Measurements from ENCODE around the gene PRSS12.
"Not testable (repeated sequence)": the region's sequence is repeated elsewhere in the genome, so short reads cannot be mapped to it uniquely, and the experiment has no call there.

PRSS12 gene

GRCh38 chr4:118277243-118277642 is 75.6 kb downstream of the PRSS12 start:
- no peak for ATAC-seq (replicated peaks)
- Mint-ChIP-seq H3K27ac (peak overlapping the region in 1 of 2 donors; percentile 98), H3K27me3 (no peaks in the 10 kb centered on the region), H3K4me1 (ENCODE audit: low read depth in 2 of 2) (peaks cover 19 to 27% of the 10 kb centered on the region in 2 donors), H3K4me3 (peak overlapping the region; percentile 92), H3K36me3 (ENCODE audit: insufficient read depth) (peaks cover 24% of the 10 kb centered on the region), H3K9me3 (no peaks in the 10 kb centered on the region)
- no peak for DNase-seq

GRCh38 chr4:118276580-118276979 is 76.2 kb downstream of the PRSS12 start:
- no peak overlapping the region for H3K4me3 Mint-ChIP-seq
- ATAC-seq (replicated peaks) (no peak), DNase-seq (no peak)
- peaks cover 19 to 23% of the 10 kb centered on the region in 2 donors for H3K4me1 Mint-ChIP-seq (ENCODE audit: low read depth in 2 of 2)
- no peaks in the 10 kb centered on the region for H3K9me3 Mint-ChIP-seq
- H3K27ac Mint-ChIP-seq: no peak overlapping the region
- peaks cover 19% of the 10 kb centered on the region for H3K36me3 Mint-ChIP-seq (ENCODE audit: insufficient read depth)
- H3K27me3 Mint-ChIP-seq: no peaks in the 10 kb centered on the region

GRCh38 chr4:118273642-118274041 is 79.2 kb downstream of the PRSS12 start:
- Mint-ChIP-seq H3K27me3 (no peaks in the 10 kb centered on the region), H3K4me3 (no peak overlapping the region)
- no peak for DNase-seq

GRCh38 chr4:118271788-118272187 is 81.0 kb downstream of the PRSS12 start:
- H3K4me1 Mint-ChIP-seq (ENCODE audit: low read depth in 2 of 2): no peaks in the 10 kb centered on the region
- H3K4me3 Mint-ChIP-seq: no peak overlapping the region
- no peaks in the 10 kb centered on the region for H3K9me3 Mint-ChIP-seq
- DNase-seq: no peak
- ATAC-seq (replicated peaks): no peak
- no peak overlapping the region for H3K27ac Mint-ChIP-seq
- no peaks in the 10 kb centered on the region for H3K36me3 Mint-ChIP-seq (ENCODE audit: insufficient read depth)
- no peaks in the 10 kb centered on the region for H3K27me3 Mint-ChIP-seq

More at GRCh38 chr4:118273642-118274041, 79.2 kb downstream of the PRSS12 start:
- no peak for ATAC-seq (replicated peaks)
- Mint-ChIP-seq H3K9me3 (no peaks in the 10 kb centered on the region), H3K4me1 (ENCODE audit: low read depth in 2 of 2) (peaks cover 9 to 13% of the 10 kb centered on the region in 2 donors), H3K27ac (no peak overlapping the region), H3K36me3 (ENCODE audit: insufficient read depth) (peaks cover 7% of the 10 kb centered on the region)

GRCh38 chr4:118270492-118270891 is 82.3 kb downstream of the PRSS12 start:
- Mint-ChIP-seq H3K36me3 (ENCODE audit: insufficient read depth) (no peaks in the 10 kb centered on the region), H3K27me3 (no peaks in the 10 kb centered on the region), H3K4me1 (ENCODE audit: low read depth in 2 of 2) (no peaks in the 10 kb centered on the region), H3K4me3 (no peak overlapping the region), H3K27ac (no peak overlapping the region), H3K9me3 (no peaks in the 10 kb centered on the region)
- DNase-seq (no peak), ATAC-seq (replicated peaks) (peak; percentile 50)

GRCh38 chr4:118268780-118269179 is 84.0 kb downstream of the PRSS12 start:
- Mint-ChIP-seq H3K27ac (no peak overlapping the region), H3K36me3 (ENCODE audit: insufficient read depth) (no peaks in the 10 kb centered on the region), H3K4me1 (ENCODE audit: low read depth in 2 of 2) (no peaks in the 10 kb centered on the region), H3K9me3 (no peaks in the 10 kb centered on the region), H3K27me3 (peaks cover 0 to 15% of the 10 kb centered on the region in 2 donors), H3K4me3 (no peak overlapping the region)
- no peak for ATAC-seq (replicated peaks)
- no peak for DNase-seq

- Mint-ChIP-seq H3K4me3 (peak overlapping the region in 1 of 2 donors; percentile 13), H3K27me3 (peaks cover 6 to 24% of the 10 kb centered on the region in 2 donors)
- not testable (repeated sequence) for ATAC-seq (replicated peaks); H3K36me3 Mint-ChIP-seq (ENCODE audit: insufficient read depth); H3K4me1 Mint-ChIP-seq (ENCODE audit: low read depth in 2 of 2); H3K27ac Mint-ChIP-seq; H3K9me3 Mint-ChIP-seq; DNase-seq
These were observed 86.7 kb downstream of the PRSS12 start for GRCh38 chr4:118266145-118266496.

- Mint-ChIP-seq H3K9me3 (no peaks in the 10 kb centered on the region), H3K27ac (no peak overlapping the region), H3K36me3 (ENCODE audit: insufficient read depth) (no peaks in the 10 kb centered on the region), H3K4me3 (peak overlapping the region; percentile 43 to 51), H3K27me3 (peaks cover 7 to 26% of the 10 kb centered on the region in 2 donors), H3K4me1 (ENCODE audit: low read depth in 2 of 2) (no peaks in the 10 kb centered on the region)
- no peak for DNase-seq
- ATAC-seq (replicated peaks): peak; percentile 32
These were observed 87.3 kb downstream of the PRSS12 start for GRCh38 chr4:118265312-118266144.

- Mint-ChIP-seq H3K4me3 (no peak overlapping the region), H3K36me3 (ENCODE audit: insufficient read depth) (no peaks in the 10 kb centered on the region), H3K27me3 (peaks cover 10 to 30% of the 10 kb centered on the region in 2 donors)
These were observed 88.7 kb downstream of the PRSS12 start for GRCh38 chr4:118264096-118264495.

GRCh38 chr4:118260309-118260708 is 92.5 kb downstream of the PRSS12 start:
- H3K36me3 Mint-ChIP-seq (ENCODE audit: insufficient read depth): no peaks in the 10 kb centered on the region

More at GRCh38 chr4:118264096-118264495, 88.7 kb downstream of the PRSS12 start:
- H3K9me3 Mint-ChIP-seq: no peaks in the 10 kb centered on the region
- no peak overlapping the region for H3K27ac Mint-ChIP-seq
- DNase-seq (no peak), ATAC-seq (replicated peaks) (no peak)
- H3K4me1 Mint-ChIP-seq (ENCODE audit: low read depth in 2 of 2): no peaks in the 10 kb centered on the region

GRCh38 chr4:118259111-118259510 is 93.7 kb downstream of the PRSS12 start:
- Mint-ChIP-seq H3K36me3 (ENCODE audit: insufficient read depth) (no peaks in the 10 kb centered on the region), H3K9me3 (no peaks in the 10 kb centered on the region), H3K4me1 (ENCODE audit: low read depth in 2 of 2) (no peaks in the 10 kb centered on the region), H3K27me3 (peaks cover 13 to 22% of the 10 kb centered on the region in 2 donors), H3K4me3 (no peak overlapping the region), H3K27ac (no peak overlapping the region)
- DNase-seq (no peak), ATAC-seq (replicated peaks) (no peak)

More at GRCh38 chr4:118260309-118260708, 92.5 kb downstream of the PRSS12 start:
- DNase-seq (no peak), ATAC-seq (replicated peaks) (no peak)
- Mint-ChIP-seq H3K4me3 (no peak overlapping the region), H3K4me1 (ENCODE audit: low read depth in 2 of 2) (no peaks in the 10 kb centered on the region), H3K27ac (no peak overlapping the region), H3K27me3 (peaks cover 13 to 33% of the 10 kb centered on the region in 2 donors), H3K9me3 (no peaks in the 10 kb centered on the region)

GRCh38 chr4:118254368-118254767 is 98.4 kb downstream of the PRSS12 start:
- DNase-seq (no peak), ATAC-seq (replicated peaks) (no peak)
- H3K4me1 Mint-ChIP-seq (ENCODE audit: low read depth in 2 of 2): no peaks in the 10 kb centered on the region
- peaks cover 5 to 6% of the 10 kb centered on the region in 2 donors for H3K27me3 Mint-ChIP-seq
- H3K4me3 Mint-ChIP-seq: no peak overlapping the region
- peaks cover 1% of the 10 kb centered on the region for H3K36me3 Mint-ChIP-seq (ENCODE audit: insufficient read depth)
- H3K9me3 Mint-ChIP-seq: no peaks in the 10 kb centered on the region
- no peak overlapping the region for H3K27ac Mint-ChIP-seq

- Mint-ChIP-seq H3K27ac (no peak overlapping the region), H3K4me3 (no peak overlapping the region), H3K9me3 (no peaks in the 10 kb centered on the region), H3K27me3 (no peaks in the 10 kb centered on the region), H3K36me3 (ENCODE audit: insufficient read depth) (peaks cover 2% of the 10 kb centered on the region), H3K4me1 (ENCODE audit: low read depth in 2 of 2) (no peaks in the 10 kb centered on the region)
- ATAC-seq (replicated peaks): no peak
- DNase-seq: no peak
These were observed 102.9 kb downstream of the PRSS12 start for GRCh38 chr4:118249890-118250289.

- Mint-ChIP-seq H3K27ac (no peak overlapping the region), H3K9me3 (no peaks in the 10 kb centered on the region), H3K4me3 (no peak overlapping the region), H3K27me3 (peaks cover 7 to 13% of the 10 kb centered on the region in 2 donors), H3K36me3 (ENCODE audit: insufficient read depth) (no peaks in the 10 kb centered on the region), H3K4me1 (ENCODE audit: low read depth in 2 of 2) (no peaks in the 10 kb centered on the region)
- no peak for ATAC-seq (replicated peaks)
- no peak for DNase-seq
These were observed 115.3 kb downstream of the PRSS12 start for GRCh38 chr4:118237531-118237930.

Data from effector memory CD8-positive, alpha-beta T cell (primary cell).